ENCODE data around the gene FAIM2.

The FAIM2 gene

GRCh38 chr12:49920241-49920914, 16.7 kb upstream of the FAIM2 start:
- no peak for DNase-seq (ENCODE audit: extremely low read depth in 1 of 2, low read depth in 1 of 2)

- no peak for DNase-seq (ENCODE audit: extremely low read depth in 1 of 2, low read depth in 1 of 2)
Observed at GRCh38 chr12:49917788-49918173, 14.1 kb upstream of the FAIM2 start.

GRCh38 chr12:49917166-49917787, 13.6 kb upstream of the FAIM2 start:
- no peak for DNase-seq (ENCODE audit: extremely low read depth in 1 of 2, low read depth in 1 of 2)

- no peak for DNase-seq (ENCODE audit: extremely low read depth in 1 of 2, low read depth in 1 of 2)
Observed at GRCh38 chr12:49916129-49916919, 12.6 kb upstream of the FAIM2 start.

- DNase-seq (ENCODE audit: extremely low read depth in 1 of 2, low read depth in 1 of 2), result no peak
Observed at GRCh38 chr12:49912345-49913255, 8.9 kb upstream of the FAIM2 start.

GRCh38 chr12:49911213-49911605, 7.5 kb upstream of the FAIM2 start:
- DNase-seq (ENCODE audit: extremely low read depth in 1 of 2, low read depth in 1 of 2), result no peak

GRCh38 chr12:49910331-49911212, 6.9 kb upstream of the FAIM2 start:
- DNase-seq (ENCODE audit: extremely low read depth in 1 of 2, low read depth in 1 of 2), result no peak

GRCh38 chr12:49909826-49910225, 6.1 kb upstream of the FAIM2 start:
- no peak for DNase-seq (ENCODE audit: extremely low read depth in 1 of 2, low read depth in 1 of 2)

GRCh38 chr12:49909356-49909755, 5.7 kb upstream of the FAIM2 start:
- DNase-seq (ENCODE audit: extremely low read depth in 1 of 2, low read depth in 1 of 2), result no peak

GRCh38 chr12:49907352-49907751, 3.7 kb upstream of the FAIM2 start:
- DNase-seq (ENCODE audit: extremely low read depth in 1 of 2, low read depth in 1 of 2), result no peak

- no peak for DNase-seq (ENCODE audit: extremely low read depth in 1 of 2, low read depth in 1 of 2)
Observed at GRCh38 chr12:49905718-49906314, 2.1 kb upstream of the FAIM2 start.

- no peak for DNase-seq (ENCODE audit: extremely low read depth in 1 of 2, low read depth in 1 of 2)
Observed at GRCh38 chr12:49904601-49905000, 901 bp upstream of the FAIM2 start.

- no peak for DNase-seq (ENCODE audit: extremely low read depth in 1 of 2, low read depth in 1 of 2)
Observed at GRCh38 chr12:49903351-49903699, 375 bp downstream of the FAIM2 start.

- DNase-seq (ENCODE audit: extremely low read depth in 1 of 2, low read depth in 1 of 2), result no peak
Observed at GRCh38 chr12:49902399-49903350, 1.0 kb downstream of the FAIM2 start.

GRCh38 chr12:49901986-49902385, 1.7 kb downstream of the FAIM2 start:
- no peak for DNase-seq (ENCODE audit: extremely low read depth in 1 of 2, low read depth in 1 of 2)

GRCh38 chr12:49901026-49901425, 2.7 kb downstream of the FAIM2 start:
- DNase-seq (ENCODE audit: extremely low read depth in 1 of 2, low read depth in 1 of 2), result no peak

- no peak for DNase-seq (ENCODE audit: extremely low read depth in 1 of 2, low read depth in 1 of 2)
Observed at GRCh38 chr12:49900371-49900770, 3.3 kb downstream of the FAIM2 start.

GRCh38 chr12:49899921-49900320, 3.8 kb downstream of the FAIM2 start:
- DNase-seq (ENCODE audit: extremely low read depth in 1 of 2, low read depth in 1 of 2), result no peak

Data from stimulated activated CD8-positive, alpha-beta memory T cell treated with anti-CD3 and anti-CD28 coated beads, Interleukin-7, amount 100 ng/mL, for 48 hours (primary cell).